Body of pancreas (tissue), 4 donors: ENCODE data around the gene PLA2G4D. TPM values are rescaled to one million over a fixed set of nuclear protein-coding genes. Genes with fewer than 3 reads are reported as not detected.

Experiments used
- ATAC-seq: fragments of 150-250 bp; one replicate; pipeline ENCODE4 v1.9.1; 2016
- DNase-seq, 4 donors: peaks; one replicate each; pipeline ENCODE4 v3.0.0-alpha.2; 2019
- H3K27ac ChIP-seq, 4 donors: fragments of 200-600 bp; sonication (generic); 1 replicate in 3 of 4; 2 replicates in 1 of 4; pipeline versions ENCODE4 v1.5.1 to v1.6.1; 2016 to 2019; ENCODE audit warnings: mild to moderate bottlenecking in 1 of 4, mixed read lengths in 1 of 4, moderate library complexity in 1 of 4
- H3K27me3 ChIP-seq, 2 donors: fragments of 200-600 bp; sonication (generic); one replicate each; pipeline ENCODE4 v1.6.0; 2016; ENCODE audit warnings: mild to moderate bottlenecking in 1 of 2
- H3K36me3 ChIP-seq, 2 donors: fragments of 200-600 bp; sonication (generic); replicated peaks in 1 of 2; 2 replicates each; pipeline ENCODE4 v1.5.1; 2016; ENCODE audit warnings: low read depth in 2 of 2; ENCODE audit not compliant: insufficient read depth in 1 of 2
- H3K4me1 ChIP-seq: fragments of 200-600 bp; sonication (generic); one replicate; pipeline ENCODE4 v1.6.0; 2016
- H3K4me3 ChIP-seq, 2 donors: fragments of 200-600 bp; sonication (generic); 1 replicate in 1 of 2; 2 replicates in 1 of 2; pipeline ENCODE4 v1.5.1; 2016 to 2019
- H3K9me3 ChIP-seq, 3 donors: fragments of 200-600 bp; sonication (generic); 1 replicate in 2 of 3; 2 replicates in 1 of 3; pipeline ENCODE4 v1.5.1; 2016
- CTCF ChIP-seq, 7 experiments: fragments of 450-650 bp in 4 of 7; fragments of 200-600 bp in 3 of 7; sonication (generic) in 3 of 7; IDR thresholded peaks; one replicate each; pipeline ENCODE4 v1.5.1; 2016 to 2019; ENCODE audit warnings: antibody characterized with exemption in 7 of 7
- POLR2A ChIP-seq, 3 donors: fragments of 450-650 bp; IDR thresholded peaks; one replicate each; pipeline ENCODE4 v1.6.1; 2016; ENCODE audit warnings: antibody characterized with exemption in 3 of 3, mild to moderate bottlenecking in 2 of 3
- WGBS, 2 donors: methylation state at CpG; one replicate each; pipeline ENCODE4 v1.1.5; 2017; 5-methylcytosine and 5-hydroxymethylcytosine counted together
- intact Hi-C: fragments of 100-400 bp; cut with DNase I; formaldehyde crosslinking; loops from one replicate; pipeline ENCODE4 v1.15.1; 2023
- total RNA-seq, 2 donors: library from RNA; depleted of rRNA; stranded (reverse); fragments of >200 nt; gene quantifications; one replicate each; pipeline ENCODE4 v1.1.0, GENCODE V29; 2016

Gene PLA2G4D
- total RNA-seq, 2 donors from 2014 or later = not detected

GRCh38 chr15:42120285-42120684 lies 25.9 kb upstream of the PLA2G4D start:
- no peaks in the 10 kb centered on the region for H3K9me3 ChIP-seq
- no peak overlapping the region for H3K27ac ChIP-seq
- TF ChIP-seq CTCF (IDR thresholded peaks at IDR 0.05) = no peak
- TF ChIP-seq POLR2A (IDR thresholded peaks at IDR 0.05) = no peak
- no peak overlapping the region for H3K4me3 ChIP-seq
- WGBS, 2 donors = 93 to 95% methylated on average over 1 of the region's 1 CpG
- no peaks in the 10 kb centered on the region for H3K36me3 ChIP-seq
- peaks cover 13% of the 10 kb centered on the region for H3K4me1 ChIP-seq
- DNase-seq = no peak
- no peak for ATAC-seq
- intact Hi-C loops = no loop called here
- no peaks in the 10 kb centered on the region for H3K27me3 ChIP-seq

GRCh38 chr15:42119446-42119760 lies 25.0 kb upstream of the PLA2G4D start:
- peaks cover 13% of the 10 kb centered on the region for H3K4me1 ChIP-seq
- ATAC-seq = peak; percentile 15
- H3K27ac ChIP-seq = no peak overlapping the region
- TF ChIP-seq POLR2A (IDR thresholded peaks at IDR 0.05) = no peak
- no peak for TF ChIP-seq CTCF (IDR thresholded peaks at IDR 0.05)
- H3K36me3 ChIP-seq = no peaks in the 10 kb centered on the region
- no peaks in the 10 kb centered on the region for H3K27me3 ChIP-seq
- H3K9me3 ChIP-seq = no peaks in the 10 kb centered on the region
- H3K4me3 ChIP-seq = no peak overlapping the region
- intact Hi-C loops = no loop called here
- 55 to 57% methylated on average over 5 of the region's 5 CpGs for WGBS, 2 donors
- no peak for DNase-seq

GRCh38 chr15:42118650-42119445 lies 24.5 kb upstream of the PLA2G4D start:
- ATAC-seq (peak; percentile 68), DNase-seq (peak in 2 of 4 donors; percentile 16 to 52)
- no peaks in the 10 kb centered on the region for H3K9me3 ChIP-seq
- TF ChIP-seq POLR2A (IDR thresholded peaks at IDR 0.05) (no peak), CTCF (IDR thresholded peaks at IDR 0.05) (no peak)
- peaks cover 13% of the 10 kb centered on the region for H3K4me1 ChIP-seq
- H3K27me3 ChIP-seq = no peaks in the 10 kb centered on the region
- H3K4me3 ChIP-seq = no peak overlapping the region
- intact Hi-C loops = no loop called here
- H3K27ac ChIP-seq = no peak overlapping the region
- no peaks in the 10 kb centered on the region for H3K36me3 ChIP-seq
- 19 to 40% methylated on average over 10 of the region's 10 CpGs for WGBS, 2 donors

GRCh38 chr15:42111924-42112323 lies 17.6 kb upstream of the PLA2G4D start:
- no peak overlapping the region for H3K4me3 ChIP-seq
- no peaks in the 10 kb centered on the region for H3K27me3 ChIP-seq
- WGBS, 2 donors = 68 to 80% methylated on average over 4 of the region's 4 CpGs
- H3K4me1 ChIP-seq = peaks cover 5% of the 10 kb centered on the region
- ATAC-seq = no peak
- intact Hi-C loops = no loop called here
- no peak for DNase-seq
- no peaks in the 10 kb centered on the region for H3K36me3 ChIP-seq
- no peak for TF ChIP-seq POLR2A (IDR thresholded peaks at IDR 0.05)
- TF ChIP-seq CTCF (IDR thresholded peaks at IDR 0.05) = no peak
- H3K9me3 ChIP-seq = no peaks in the 10 kb centered on the region
- H3K27ac ChIP-seq = no peak overlapping the region

GRCh38 chr15:42110367-42110766 lies 16.0 kb upstream of the PLA2G4D start:
- H3K4me1 ChIP-seq = peaks cover 5% of the 10 kb centered on the region
- no peak for TF ChIP-seq POLR2A (IDR thresholded peaks at IDR 0.05)
- TF ChIP-seq CTCF (IDR thresholded peaks at IDR 0.05) = no peak
- WGBS, 2 donors = 61 to 68% methylated on average over 3 of the region's 3 CpGs
- no peak overlapping the region for H3K4me3 ChIP-seq
- DNase-seq = no peak
- H3K27ac ChIP-seq = no peak overlapping the region
- no peaks in the 10 kb centered on the region for H3K9me3 ChIP-seq
- ATAC-seq = no peak
- intact Hi-C loops = no loop called here
- H3K36me3 ChIP-seq = no peaks in the 10 kb centered on the region
- no peaks in the 10 kb centered on the region for H3K27me3 ChIP-seq
